NT2/D1 (cell line): Measurements from ENCODE around the gene MYO5A.

Experiments
- SUZ12 ChIP-seq: IDR thresholded peaks from 2 replicates; pipeline ENCODE4 v1.6.1; 2011; ENCODE audit not compliant: insufficient read length, insufficient read depth; ENCODE audit errors: extremely low read depth
- YY1 ChIP-seq: IDR thresholded peaks from 2 replicates; pipeline ENCODE4 v1.6.1; 2011; ENCODE audit not compliant: insufficient read length, insufficient read depth

DNA sequence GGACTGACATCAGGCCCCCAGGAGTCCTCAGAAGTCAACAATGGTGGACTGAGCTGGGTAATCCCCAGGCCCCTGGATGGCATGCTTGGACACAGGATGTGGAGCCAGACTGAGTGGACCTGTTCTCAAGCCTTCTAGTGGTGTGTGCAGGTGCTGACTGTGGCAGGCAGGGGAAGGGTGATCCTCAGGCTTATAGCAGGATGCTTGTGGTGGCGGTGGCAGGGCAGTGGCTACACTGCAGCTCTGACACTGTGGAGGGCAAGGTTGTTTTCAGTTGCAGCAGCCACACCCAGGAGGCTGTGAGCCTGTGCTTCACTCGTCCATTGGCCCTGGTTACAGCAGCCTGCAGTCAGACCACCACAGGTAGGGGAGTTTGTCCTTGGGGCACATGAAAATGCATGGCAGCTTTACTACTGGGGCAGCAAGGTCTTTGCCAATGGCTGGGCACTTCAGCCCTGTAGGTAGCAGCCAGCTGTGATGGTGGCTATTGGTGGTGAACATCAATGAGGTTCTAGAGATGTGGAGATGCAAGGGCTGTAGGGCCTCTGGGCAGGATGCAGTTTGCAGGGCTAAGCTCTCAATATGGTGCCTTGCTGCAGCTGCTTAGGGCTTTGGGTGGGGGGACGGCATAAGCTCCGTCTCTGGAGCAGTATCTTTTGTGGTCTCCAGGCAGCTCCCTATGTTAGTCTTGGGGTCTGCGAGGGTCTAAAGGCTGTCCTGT lies 17.5 kb upstream of the MYO5A start:
- no peak for TF ChIP-seq SUZ12
- TF ChIP-seq YY1 = no peak
